HEK293 (cell line): ENCODE data around the gene LHFPL5.

Experiments used
- CTCF ChIA-PET: fragments of 350-600 bp; formaldehyde crosslinking; extraction: SDS; loops from one replicate; lab custom pipeline; 2021; ENCODE audit warnings: antibody characterized with exemption; lab: Yijun Ruan, JAX
- POLR2A ChIA-PET: fragments of 300-600 bp; formaldehyde crosslinking; extraction: SDS; loops from one replicate; lab custom pipeline; 2020; ENCODE audit warnings: antibody characterized with exemption, inconsistent platforms; lab: Yijun Ruan, JAX
- H3K27ac ChIP-seq: fragments of 200-500 bp; sonication (Bioruptor generic); 2 replicates; pipeline ENCODE4 v1.5.1; 2014; ENCODE audit warnings: low read depth, low read length, control low read depth, inconsistent platforms; ENCODE audit errors: extremely low read depth
- H3K36me3 ChIP-seq, 2 experiments: fragments of 200-500 bp in 1 of 2; sonication (Bioruptor generic) in 1 of 2; 1 replicate in 1 of 2; 2 replicates in 1 of 2; pipeline ENCODE4 v1.5.1; 2014 to 2017; ENCODE audit warnings: inconsistent platforms in 2 of 2, low read length in 2 of 2; ENCODE audit not compliant: control insufficient read depth in 2 of 2, insufficient read depth in 1 of 2
- H3K4me1 ChIP-seq: fragments of 200-500 bp; sonication (Bioruptor generic); 2 replicates; pipeline ENCODE4 v1.5.1; 2014; ENCODE audit warnings: mild to moderate bottlenecking, low read length, inconsistent platforms; ENCODE audit not compliant: control insufficient read depth, insufficient read depth
- H3K4me3 ChIP-seq: 2 replicates; pipeline ENCODE4 v1.5.1; 2011; ENCODE audit warnings: low read depth, mild to moderate bottlenecking, control low read depth, low read length, moderate library complexity
- H3K9me3 ChIP-seq: fragments of 200-500 bp; sonication (Bioruptor generic); 2 replicates; pipeline ENCODE4 v1.5.1; 2014; ENCODE audit warnings: low read depth, low read length, inconsistent platforms; ENCODE audit not compliant: control insufficient read depth, insufficient read depth
- EGR2 ChIP-seq: fragments of 450-650 bp; formaldehyde crosslinking; IDR thresholded peaks from 2 replicates; pipeline ENCODE4 v1.5.1; 2016; ENCODE audit warnings: low read depth, missing biosample characterization, missing genetic modification characterization
- GLI2 ChIP-seq: fragments of 450-650 bp; formaldehyde crosslinking; IDR thresholded peaks from 2 replicates; pipeline ENCODE4; 2017; ENCODE audit warnings: missing biosample characterization, missing genetic modification characterization, low read depth, borderline replicate concordance
- KLF8 ChIP-seq: fragments of 450-650 bp; formaldehyde crosslinking; IDR thresholded peaks from 2 replicates; pipeline ENCODE4 v1.5.1; 2016; ENCODE audit warnings: missing biosample characterization, missing genetic modification characterization
- OVOL3 ChIP-seq: fragments of 450-650 bp; formaldehyde crosslinking; IDR thresholded peaks from 2 replicates; pipeline ENCODE4 v1.5.1; 2016; ENCODE audit warnings: missing biosample characterization, missing genetic modification characterization
- SP3 ChIP-seq: fragments of 450-650 bp; formaldehyde crosslinking; IDR thresholded peaks from 2 replicates; pipeline ENCODE4 v1.5.1; 2016; ENCODE audit warnings: missing biosample characterization, missing genetic modification characterization
- ZBTB17 ChIP-seq: fragments of 450-650 bp; formaldehyde crosslinking; IDR thresholded peaks from 2 replicates; pipeline ENCODE4 v1.5.1; 2016; ENCODE audit warnings: missing biosample characterization, missing genetic modification characterization
- ZBTB20 ChIP-seq: fragments of 450-650 bp; formaldehyde crosslinking; IDR thresholded peaks from 2 replicates; pipeline ENCODE4 v1.5.1; 2016; ENCODE audit warnings: missing biosample characterization, missing genetic modification characterization
- ZIC2 ChIP-seq: fragments of 450-650 bp; formaldehyde crosslinking; IDR thresholded peaks from 2 replicates; pipeline ENCODE4 v1.5.1; 2016; ENCODE audit warnings: missing biosample characterization, missing genetic modification characterization
- ZNF155 ChIP-seq: fragments of 450-650 bp; formaldehyde crosslinking; IDR thresholded peaks from 2 replicates; pipeline ENCODE4 v1.5.1; 2016; ENCODE audit warnings: missing biosample characterization, missing genetic modification characterization
- ZNF302 ChIP-seq: fragments of 450-650 bp; formaldehyde crosslinking; IDR thresholded peaks from 2 replicates; pipeline ENCODE4 v1.5.1; 2016; ENCODE audit warnings: missing biosample characterization, missing genetic modification characterization, low read depth
- ZNF501 ChIP-seq: fragments of 450-650 bp; formaldehyde crosslinking; IDR thresholded peaks from 2 replicates; pipeline ENCODE4 v1.5.1; 2016; ENCODE audit warnings: missing biosample characterization, missing genetic modification characterization
- ZNF555 ChIP-seq: fragments of 450-650 bp; formaldehyde crosslinking; conservative IDR thresholded peaks from 2 replicates; pipeline ENCODE4 v1.5.1; 2017; ENCODE audit warnings: missing biosample characterization, mild to moderate bottlenecking, missing genetic modification characterization, inconsistent platforms
- ZNF558 ChIP-seq: fragments of 450-650 bp; formaldehyde crosslinking; IDR thresholded peaks from 2 replicates; pipeline ENCODE4 v1.5.1; 2016; ENCODE audit warnings: missing biosample characterization, missing genetic modification characterization
- ZNF600 ChIP-seq: fragments of 450-650 bp; formaldehyde crosslinking; IDR thresholded peaks from 2 replicates; pipeline ENCODE4 v1.5.1; 2016; ENCODE audit warnings: missing biosample characterization, missing genetic modification characterization
- ZNF670 ChIP-seq: fragments of 450-650 bp; formaldehyde crosslinking; IDR thresholded peaks from 2 replicates; pipeline ENCODE4 v1.5.1; 2016; ENCODE audit warnings: missing biosample characterization, missing genetic modification characterization, low read depth
- ZNF701 ChIP-seq: fragments of 450-650 bp; formaldehyde crosslinking; IDR thresholded peaks from 2 replicates; pipeline ENCODE4 v1.5.1; 2016; ENCODE audit warnings: missing biosample characterization, missing genetic modification characterization
- ZNF76 ChIP-seq: fragments of 450-650 bp; formaldehyde crosslinking; IDR thresholded peaks from 2 replicates; pipeline ENCODE4; 2016; ENCODE audit warnings: low read depth, missing biosample characterization, missing genetic modification characterization, borderline replicate concordance
- ZNF776 ChIP-seq: fragments of 450-650 bp; formaldehyde crosslinking; IDR thresholded peaks from 2 replicates; pipeline ENCODE4 v1.5.0; 2017; ENCODE audit warnings: missing biosample characterization, missing genetic modification characterization, borderline replicate concordance
- ZNF843 ChIP-seq: fragments of 450-650 bp; formaldehyde crosslinking; IDR thresholded peaks from 2 replicates; pipeline ENCODE4 v1.5.1; 2016; ENCODE audit warnings: missing biosample characterization, missing genetic modification characterization
- TF ChIP-seq, protein P1 (sequence below): fragments of 450-650 bp; formaldehyde crosslinking; IDR thresholded peaks from 2 replicates; pipeline ENCODE4 v1.5.1; 2017; ENCODE audit warnings: missing biosample characterization, missing genetic modification characterization
- TF ChIP-seq, protein P2 (sequence below): fragments of 450-650 bp; formaldehyde crosslinking; IDR thresholded peaks from 2 replicates; pipeline ENCODE4 v1.5.1; 2016; ENCODE audit warnings: missing biosample characterization, missing genetic modification characterization, low read depth
- TF ChIP-seq, protein P3 (sequence below): sonication (generic); formaldehyde crosslinking; IDR thresholded peaks from 2 replicates; pipeline ENCODE4 v1.8.1; 2022; ENCODE audit warnings: mild to moderate bottlenecking, moderate library complexity, missing genetic modification reagents
- TF ChIP-seq, protein P4 (sequence below): fragments of 450-650 bp; formaldehyde crosslinking; IDR thresholded peaks from 2 replicates; pipeline ENCODE4 v1.5.1; 2016; ENCODE audit warnings: missing biosample characterization, missing genetic modification characterization
- TF ChIP-seq, protein P5 (sequence below): fragments of 450-650 bp; formaldehyde crosslinking; IDR thresholded peaks from 2 replicates; pipeline ENCODE4 v1.5.1; 2017; ENCODE audit warnings: missing biosample characterization, missing genetic modification characterization

LHFPL5 gene

DNA sequence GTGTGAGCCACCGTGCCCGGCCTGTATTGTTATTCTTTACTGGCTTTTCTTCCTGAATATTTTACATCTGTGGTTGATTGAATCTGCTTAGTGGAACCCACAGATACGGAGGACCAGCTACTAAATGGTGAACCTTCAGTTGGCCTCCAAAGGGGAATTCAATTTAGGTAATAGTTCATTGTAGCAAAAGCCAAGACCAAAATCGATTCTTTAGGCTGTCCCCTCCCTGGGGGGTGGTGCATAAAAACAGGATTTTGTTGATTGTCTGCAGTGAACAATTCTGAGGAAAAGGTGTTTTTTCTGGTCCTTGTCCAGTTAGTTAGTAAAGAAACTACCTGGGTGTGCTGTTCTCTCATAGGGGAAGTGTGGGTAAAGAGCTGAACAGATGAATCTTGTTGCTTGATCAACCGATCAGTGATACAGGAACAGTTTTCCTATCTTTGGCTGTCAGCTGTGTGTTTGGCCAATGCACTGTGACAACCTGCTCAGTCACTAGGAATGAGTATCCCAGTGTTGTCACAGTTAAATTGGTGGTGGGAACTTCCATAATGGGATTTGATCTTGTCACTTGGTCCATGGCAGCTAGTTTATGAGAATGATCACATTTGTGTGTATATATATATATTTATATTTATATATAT is 19.5 kb downstream of the LHFPL5 start:
- Histone ChIP-seq H3K4me3 (no peak overlapping the region), H3K36me3 (no peaks in the 10 kb centered on the region), H3K27ac (no peak overlapping the region), H3K9me3 (no peaks in the 10 kb centered on the region), H3K4me1 (no peaks in the 10 kb centered on the region)
- ChIA-PET CTCF (interaction anchor here (0.6 kb wide), 1 partner anchor 118 kb away, joined by 4 read pairs; no protein-coding TSS in a partner anchor), POLR2A (interaction anchor here (0.5 kb wide), 1 partner anchor 286 kb away, joined by 7 read pairs; no protein-coding TSS in a partner anchor)
- TF ChIP-seq ZNF600 (tag by site-specific recombination) (no peak), ZBTB17 (tag by site-specific recombination) (no peak), ZIC2 (tag by site-specific recombination) (no peak), GLI2 (tag by site-specific recombination) (no peak), ZNF701 (tag by site-specific recombination) (no peak), ZNF843 (tag by site-specific recombination) (no peak), ZNF76 (no peak), ZBTB20 (tag by site-specific recombination) (no peak), ZNF776 (tag by site-specific recombination) (no peak), OVOL3 (tag by site-specific recombination) (no peak)
- TF ChIP-seq, protein P1, sequence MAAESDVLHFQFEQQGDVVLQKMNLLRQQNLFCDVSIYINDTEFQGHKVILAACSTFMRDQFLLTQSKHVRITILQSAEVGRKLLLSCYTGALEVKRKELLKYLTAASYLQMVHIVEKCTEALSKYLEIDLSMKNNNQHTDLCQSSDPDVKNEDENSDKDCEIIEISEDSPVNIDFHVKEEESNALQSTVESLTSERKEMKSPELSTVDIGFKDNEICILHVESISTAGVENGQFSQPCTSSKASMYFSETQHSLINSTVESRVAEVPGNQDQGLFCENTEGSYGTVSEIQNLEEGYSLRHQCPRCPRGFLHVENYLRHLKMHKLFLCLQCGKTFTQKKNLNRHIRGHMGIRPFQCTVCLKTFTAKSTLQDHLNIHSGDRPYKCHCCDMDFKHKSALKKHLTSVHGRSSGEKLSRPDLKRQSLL (tag by site-specific recombination), result no peak
- TF ChIP-seq, protein P2, sequence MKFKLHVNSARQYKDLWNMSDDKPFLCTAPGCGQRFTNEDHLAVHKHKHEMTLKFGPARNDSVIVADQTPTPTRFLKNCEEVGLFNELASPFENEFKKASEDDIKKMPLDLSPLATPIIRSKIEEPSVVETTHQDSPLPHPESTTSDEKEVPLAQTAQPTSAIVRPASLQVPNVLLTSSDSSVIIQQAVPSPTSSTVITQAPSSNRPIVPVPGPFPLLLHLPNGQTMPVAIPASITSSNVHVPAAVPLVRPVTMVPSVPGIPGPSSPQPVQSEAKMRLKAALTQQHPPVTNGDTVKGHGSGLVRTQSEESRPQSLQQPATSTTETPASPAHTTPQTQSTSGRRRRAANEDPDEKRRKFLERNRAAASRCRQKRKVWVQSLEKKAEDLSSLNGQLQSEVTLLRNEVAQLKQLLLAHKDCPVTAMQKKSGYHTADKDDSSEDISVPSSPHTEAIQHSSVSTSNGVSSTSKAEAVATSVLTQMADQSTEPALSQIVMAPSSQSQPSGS, result no peak
- TF ChIP-seq, protein P3, sequence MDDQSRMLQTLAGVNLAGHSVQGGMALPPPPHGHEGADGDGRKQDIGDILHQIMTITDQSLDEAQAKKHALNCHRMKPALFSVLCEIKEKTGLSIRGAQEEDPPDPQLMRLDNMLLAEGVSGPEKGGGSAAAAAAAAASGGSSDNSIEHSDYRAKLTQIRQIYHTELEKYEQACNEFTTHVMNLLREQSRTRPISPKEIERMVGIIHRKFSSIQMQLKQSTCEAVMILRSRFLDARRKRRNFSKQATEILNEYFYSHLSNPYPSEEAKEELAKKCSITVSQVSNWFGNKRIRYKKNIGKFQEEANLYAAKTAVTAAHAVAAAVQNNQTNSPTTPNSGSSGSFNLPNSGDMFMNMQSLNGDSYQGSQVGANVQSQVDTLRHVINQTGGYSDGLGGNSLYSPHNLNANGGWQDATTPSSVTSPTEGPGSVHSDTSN, result no peak

DNA sequence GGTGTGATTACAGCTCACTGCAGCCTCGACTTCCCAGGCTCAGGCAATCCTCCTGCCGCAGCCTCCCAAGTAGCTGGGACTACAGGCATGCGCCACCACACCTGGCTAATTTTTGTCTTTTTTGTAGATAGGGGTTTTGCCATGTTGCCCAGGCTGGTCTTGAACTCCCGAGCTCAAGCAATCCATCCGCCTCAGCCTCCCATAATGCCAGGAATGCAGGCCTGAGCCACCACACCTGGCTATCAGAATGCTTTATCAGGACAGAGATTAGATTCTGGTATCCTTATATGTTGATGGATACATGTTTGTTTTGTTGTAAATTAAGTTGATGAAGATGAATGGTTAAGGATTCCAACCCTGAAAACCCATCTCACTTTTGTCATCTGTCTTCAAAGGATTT is 24.2 kb downstream of the LHFPL5 start:
- H3K36me3 ChIP-seq, result peaks cover 6 to 16% of the 10 kb centered on the region in 2 experiments; a peak in 2 of 3 replicates
- POLR2A ChIA-PET, result interaction anchor here (0.7 kb wide), 1 partner anchor 20 kb away, joined by 6 read pairs; no protein-coding TSS in a partner anchor
- TF ChIP-seq ZBTB17 (tag by site-specific recombination), result no peak
- no peak for TF ChIP-seq ZNF302 (tag by site-specific recombination)
- TF ChIP-seq KLF8 (tag by site-specific recombination), result no peak
- no peak overlapping the region for H3K4me3 ChIP-seq
- CTCF ChIA-PET, result interaction anchor here (1.0 kb wide), 1 partner anchor 56 kb away, joined by 3 read pairs; no protein-coding TSS in a partner anchor
- H3K27ac ChIP-seq, result no peak overlapping the region
- no peaks in the 10 kb centered on the region for H3K9me3 ChIP-seq
- H3K4me1 ChIP-seq, result no peaks in the 10 kb centered on the region

DNA sequence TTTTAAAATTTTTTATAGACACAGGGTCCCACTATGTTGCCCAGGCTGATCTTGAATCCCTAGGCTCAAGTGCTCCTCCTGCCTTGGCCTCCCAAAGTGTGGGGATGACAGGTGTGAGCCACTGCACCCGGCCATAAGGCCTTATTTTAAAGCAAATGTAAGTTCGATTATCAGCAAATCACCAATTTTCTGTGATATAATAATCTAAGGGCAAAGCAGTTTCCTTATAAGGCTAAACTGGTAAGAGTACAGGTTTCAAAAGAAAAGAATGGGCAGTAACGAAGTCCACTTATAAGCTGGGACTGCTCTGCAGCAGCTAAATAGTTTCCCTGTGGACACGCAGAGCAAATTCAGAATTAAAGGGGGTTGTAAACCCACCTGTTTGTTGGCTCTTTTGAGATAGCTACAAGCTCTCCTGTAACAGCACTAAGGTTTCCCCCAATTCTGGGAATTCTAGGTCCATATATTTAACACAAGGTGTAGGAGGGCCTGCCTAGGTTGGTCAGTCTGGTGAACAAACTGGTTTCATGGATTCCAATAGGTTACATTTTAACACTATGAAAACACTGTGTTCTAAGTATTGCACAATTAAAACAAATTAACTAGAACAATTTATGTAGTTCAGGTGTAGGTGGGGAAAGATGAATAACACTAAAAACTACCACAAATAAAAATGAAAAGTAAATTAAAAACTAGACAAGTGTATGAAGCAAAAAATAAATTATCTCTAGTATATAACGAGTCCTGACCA is 26.3 kb downstream of the LHFPL5 start:
- H3K4me3 ChIP-seq, result no peak overlapping the region
- ChIA-PET CTCF (no interaction called here), POLR2A (no interaction called here)
- H3K36me3 ChIP-seq, result peaks cover 14 to 37% of the 10 kb centered on the region in 2 experiments; a peak in 2 of 3 replicates
- H3K27ac ChIP-seq, result no peak overlapping the region
- no peaks in the 10 kb centered on the region for H3K9me3 ChIP-seq
- H3K4me1 ChIP-seq, result no peaks in the 10 kb centered on the region
- TF ChIP-seq ZNF670 (tag by site-specific recombination) (no peak), ZNF501 (tag by site-specific recombination) (no peak), EGR2 (tag by site-specific recombination) (no peak), ZNF555 (no peak), SP3 (tag by site-specific recombination) (no peak), ZNF558 (tag by site-specific recombination) (no peak), ZNF155 (no peak)
- TF ChIP-seq, protein P4, sequence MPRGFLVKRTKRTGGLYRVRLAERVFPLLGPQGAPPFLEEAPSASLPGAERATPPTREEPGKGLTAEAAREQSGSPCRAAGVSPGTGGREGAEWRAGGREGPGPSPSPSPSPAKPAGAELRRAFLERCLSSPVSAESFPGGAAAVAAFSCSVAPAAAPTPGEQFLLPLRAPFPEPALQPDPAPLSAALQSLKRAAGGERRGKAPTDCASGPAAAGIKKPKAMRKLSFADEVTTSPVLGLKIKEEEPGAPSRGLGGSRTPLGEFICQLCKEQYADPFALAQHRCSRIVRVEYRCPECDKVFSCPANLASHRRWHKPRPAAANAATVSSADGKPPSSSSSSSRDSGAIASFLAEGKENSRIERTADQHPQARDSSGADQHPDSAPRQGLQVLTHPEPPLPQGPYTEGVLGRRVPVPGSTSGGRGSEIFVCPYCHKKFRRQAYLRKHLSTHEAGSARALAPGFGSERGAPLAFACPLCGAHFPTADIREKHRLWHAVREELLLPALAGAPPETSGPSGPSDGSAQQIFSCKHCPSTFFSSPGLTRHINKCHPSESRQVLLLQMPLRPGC, result no peak
- TF ChIP-seq, protein P5, sequence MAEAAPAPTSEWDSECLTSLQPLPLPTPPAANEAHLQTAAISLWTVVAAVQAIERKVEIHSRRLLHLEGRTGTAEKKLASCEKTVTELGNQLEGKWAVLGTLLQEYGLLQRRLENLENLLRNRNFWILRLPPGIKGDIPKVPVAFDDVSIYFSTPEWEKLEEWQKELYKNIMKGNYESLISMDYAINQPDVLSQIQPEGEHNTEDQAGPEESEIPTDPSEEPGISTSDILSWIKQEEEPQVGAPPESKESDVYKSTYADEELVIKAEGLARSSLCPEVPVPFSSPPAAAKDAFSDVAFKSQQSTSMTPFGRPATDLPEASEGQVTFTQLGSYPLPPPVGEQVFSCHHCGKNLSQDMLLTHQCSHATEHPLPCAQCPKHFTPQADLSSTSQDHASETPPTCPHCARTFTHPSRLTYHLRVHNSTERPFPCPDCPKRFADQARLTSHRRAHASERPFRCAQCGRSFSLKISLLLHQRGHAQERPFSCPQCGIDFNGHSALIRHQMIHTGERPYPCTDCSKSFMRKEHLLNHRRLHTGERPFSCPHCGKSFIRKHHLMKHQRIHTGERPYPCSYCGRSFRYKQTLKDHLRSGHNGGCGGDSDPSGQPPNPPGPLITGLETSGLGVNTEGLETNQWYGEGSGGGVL, result no peak
